Endothelial cell (in vitro differentiated cells): ENCODE measurements around the gene EHMT1. TPM values are rescaled to one million over a fixed set of nuclear protein-coding genes. Genes with fewer than 3 reads are reported as not detected.
A peak's percentile ranks its signal among the peaks of the same experiment; 100 is the strongest.

Source experiments
- DNase-seq: peaks from one replicate; pipeline ENCODE4 v3.0.0; 2021; ENCODE audit warnings: low spot score
- H3K27ac Mint-ChIP-seq: one replicate; pipeline ENCODE4 v1.8.0; 2021; ENCODE audit warnings: mixed read lengths, inconsistent platforms; ENCODE audit not compliant: unreplicated experiment
- H3K27me3 Mint-ChIP-seq: one replicate; pipeline ENCODE4 v1.8.0; 2021; ENCODE audit warnings: mild to moderate bottlenecking, moderate library complexity, mixed read lengths, inconsistent platforms; ENCODE audit not compliant: unreplicated experiment
- H3K36me3 Mint-ChIP-seq: one replicate; pipeline ENCODE4 v1.8.0; 2021; ENCODE audit warnings: mild to moderate bottlenecking, low read depth, mixed read lengths, inconsistent platforms; ENCODE audit not compliant: unreplicated experiment
- H3K4me1 Mint-ChIP-seq: one replicate; pipeline ENCODE4 v1.8.0; 2021; ENCODE audit warnings: mild to moderate bottlenecking, mixed read lengths, inconsistent platforms; ENCODE audit not compliant: unreplicated experiment
- H3K4me3 Mint-ChIP-seq: one replicate; pipeline ENCODE4 v1.8.0; 2021; ENCODE audit warnings: mild to moderate bottlenecking, mixed read lengths, inconsistent platforms; ENCODE audit not compliant: unreplicated experiment
- H3K9me3 Mint-ChIP-seq: one replicate; pipeline ENCODE4 v1.8.0; 2021; ENCODE audit warnings: mixed read lengths, inconsistent platforms; ENCODE audit not compliant: unreplicated experiment
- total RNA-seq: library from RNA; stranded (reverse); fragmentation: NEBNext Ultra II Directional; extraction: Animal tissue kit (Norgen Biotek cat#: 25700); gene quantifications from one replicate; pipeline ENCODE4 v1.2.1, GENCODE V29; 2021; ENCODE audit not compliant: unreplicated experiment
- TF ChIP-seq, protein P1 (sequence below): fragments of 200-600 bp; sonication (generic); IDR thresholded peaks from one replicate; pipeline ENCODE4 v1.5.0; 2021; ENCODE audit warnings: antibody characterized with exemption; ENCODE audit not compliant: unreplicated experiment

EHMT1 gene
- total RNA-seq, 1 donor from 2014 or later: 120 TPM

DNA sequence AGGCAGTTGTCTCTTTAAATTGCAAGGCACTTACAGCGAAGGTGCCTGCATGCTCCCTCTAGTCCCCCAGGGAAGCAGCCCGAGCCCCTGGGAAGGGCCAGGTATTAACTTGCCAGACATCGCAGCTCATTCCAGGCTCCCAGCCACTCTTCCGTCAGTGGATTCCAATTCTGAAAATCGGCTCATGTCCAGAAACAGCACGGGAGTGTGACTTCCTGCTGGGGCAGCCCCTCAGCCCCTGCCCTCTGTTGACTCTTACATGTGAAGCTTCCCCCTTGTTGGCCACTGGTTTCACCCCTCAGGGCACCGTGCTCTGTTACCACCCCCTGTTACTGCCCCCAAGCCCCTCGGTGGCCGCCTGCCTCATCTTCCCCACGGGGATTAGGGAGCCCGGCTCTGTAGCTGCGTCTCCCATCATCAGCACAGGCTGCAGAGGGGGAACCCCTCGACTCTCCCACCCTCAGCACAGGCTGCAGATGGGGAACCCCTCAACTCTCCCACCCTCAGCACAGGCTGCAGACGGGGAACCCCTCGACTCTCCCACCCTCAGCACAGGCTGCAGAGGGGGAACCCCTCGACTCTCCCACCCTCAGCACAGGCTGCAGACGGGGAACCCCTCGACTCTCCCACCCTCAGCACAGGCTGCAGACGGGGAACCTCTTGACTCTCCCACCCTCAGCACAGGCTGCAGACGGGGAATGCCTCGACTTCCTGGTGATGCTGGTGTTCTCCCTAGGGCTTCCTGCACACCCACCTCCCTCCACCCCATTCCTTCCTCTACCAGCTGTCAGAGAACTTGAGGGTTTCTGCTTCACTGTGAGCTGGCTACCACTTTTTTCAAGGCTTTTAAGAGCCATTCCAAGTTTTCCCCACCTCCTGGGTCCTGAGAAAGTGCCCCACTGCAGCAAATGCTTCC lies 247.7 kb downstream of the EHMT1 start:
- H3K4me3 Mint-ChIP-seq: no peak overlapping the region
- H3K9me3 Mint-ChIP-seq: no peaks in the 10 kb centered on the region
- no peaks in the 10 kb centered on the region for H3K27me3 Mint-ChIP-seq
- H3K27ac Mint-ChIP-seq: no peak overlapping the region
- no peak for DNase-seq
- H3K4me1 Mint-ChIP-seq: peaks cover 4% of the 10 kb centered on the region
- H3K36me3 Mint-ChIP-seq: no peaks in the 10 kb centered on the region
- TF ChIP-seq, protein P1, sequence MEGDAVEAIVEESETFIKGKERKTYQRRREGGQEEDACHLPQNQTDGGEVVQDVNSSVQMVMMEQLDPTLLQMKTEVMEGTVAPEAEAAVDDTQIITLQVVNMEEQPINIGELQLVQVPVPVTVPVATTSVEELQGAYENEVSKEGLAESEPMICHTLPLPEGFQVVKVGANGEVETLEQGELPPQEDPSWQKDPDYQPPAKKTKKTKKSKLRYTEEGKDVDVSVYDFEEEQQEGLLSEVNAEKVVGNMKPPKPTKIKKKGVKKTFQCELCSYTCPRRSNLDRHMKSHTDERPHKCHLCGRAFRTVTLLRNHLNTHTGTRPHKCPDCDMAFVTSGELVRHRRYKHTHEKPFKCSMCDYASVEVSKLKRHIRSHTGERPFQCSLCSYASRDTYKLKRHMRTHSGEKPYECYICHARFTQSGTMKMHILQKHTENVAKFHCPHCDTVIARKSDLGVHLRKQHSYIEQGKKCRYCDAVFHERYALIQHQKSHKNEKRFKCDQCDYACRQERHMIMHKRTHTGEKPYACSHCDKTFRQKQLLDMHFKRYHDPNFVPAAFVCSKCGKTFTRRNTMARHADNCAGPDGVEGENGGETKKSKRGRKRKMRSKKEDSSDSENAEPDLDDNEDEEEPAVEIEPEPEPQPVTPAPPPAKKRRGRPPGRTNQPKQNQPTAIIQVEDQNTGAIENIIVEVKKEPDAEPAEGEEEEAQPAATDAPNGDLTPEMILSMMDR: no peak

DNA sequence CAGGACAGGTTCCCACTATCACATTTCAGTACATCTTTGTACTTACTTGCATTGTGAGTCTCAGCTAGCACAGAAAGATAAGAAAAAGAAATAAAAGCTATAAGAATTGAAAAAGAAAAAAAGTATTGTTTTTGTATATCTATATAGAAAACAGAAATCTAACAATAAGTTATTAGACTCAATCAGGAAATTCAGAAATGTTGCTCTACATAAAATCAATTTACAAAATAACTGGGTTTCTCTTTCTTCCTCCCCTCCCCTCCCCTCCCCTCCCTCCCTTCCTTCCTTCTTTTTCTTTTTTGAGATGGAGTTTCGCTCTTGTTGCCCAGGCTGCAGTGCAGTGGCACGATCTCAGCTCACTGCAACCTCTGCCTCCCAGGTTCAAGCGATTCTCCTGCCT lies 251.6 kb downstream of the EHMT1 start:
- TF ChIP-seq, protein P1: no peak
- no peak for DNase-seq
- Mint-ChIP-seq H3K27ac (no peak overlapping the region), H3K9me3 (no peaks in the 10 kb centered on the region), H3K27me3 (peaks cover 6% of the 10 kb centered on the region), H3K4me3 (no peak overlapping the region), H3K4me1 (peaks cover 4% of the 10 kb centered on the region), H3K36me3 (no peaks in the 10 kb centered on the region)

DNA sequence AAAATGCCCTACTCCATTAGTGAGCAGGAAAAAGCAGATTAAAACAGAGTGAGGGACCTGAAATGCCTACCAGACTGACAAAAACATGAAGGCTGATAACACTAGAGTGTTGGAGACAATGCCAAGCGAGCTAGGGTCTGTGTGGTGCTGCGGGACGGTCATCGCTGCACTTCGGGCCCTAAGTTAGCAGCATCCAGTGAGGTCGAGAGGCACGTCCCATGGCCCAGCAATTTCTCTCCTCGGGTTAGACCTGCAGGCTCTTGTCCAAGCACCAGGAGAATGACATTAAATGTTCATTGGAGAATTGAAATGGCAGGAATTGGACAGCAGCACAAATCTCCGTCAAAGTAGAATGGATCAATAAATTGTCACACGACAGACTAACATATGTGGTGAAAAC lies 253.5 kb downstream of the EHMT1 start:
- Mint-ChIP-seq H3K36me3 (peaks cover 3% of the 10 kb centered on the region), H3K4me1 (peaks cover 2% of the 10 kb centered on the region), H3K27ac (no peak overlapping the region), H3K4me3 (no peak overlapping the region), H3K27me3 (peaks cover 13% of the 10 kb centered on the region), H3K9me3 (no peaks in the 10 kb centered on the region)
- DNase-seq: no peak
- TF ChIP-seq, protein P1: no peak

DNA sequence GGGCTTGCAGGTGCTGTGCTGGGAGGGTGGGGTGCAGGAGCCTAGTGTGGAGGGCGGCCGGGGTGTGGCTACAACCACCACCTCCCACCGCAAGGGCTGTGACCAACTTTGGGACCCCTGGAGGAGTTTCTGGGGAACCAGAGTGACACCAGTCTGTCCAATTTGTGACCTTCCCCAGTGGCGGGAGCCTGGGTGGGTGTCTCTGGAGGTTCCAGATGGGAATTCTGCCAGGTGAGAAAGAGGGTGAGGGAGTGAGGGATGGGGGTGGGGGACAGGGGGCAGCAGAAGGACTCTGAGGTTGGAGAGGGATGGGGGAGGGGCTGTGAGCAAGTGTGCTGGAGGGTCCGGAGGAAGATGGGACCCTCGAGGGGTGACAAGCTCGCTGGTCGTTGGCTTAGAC lies 254.6 kb downstream of the EHMT1 start:
- DNase-seq: no peak
- TF ChIP-seq, protein P1: no peak
- Mint-ChIP-seq H3K36me3 (peaks cover 3% of the 10 kb centered on the region), H3K4me1 (peaks cover 2% of the 10 kb centered on the region), H3K9me3 (no peaks in the 10 kb centered on the region), H3K4me3 (no peak overlapping the region), H3K27ac (no peak overlapping the region), H3K27me3 (peaks cover 13% of the 10 kb centered on the region)

DNA sequence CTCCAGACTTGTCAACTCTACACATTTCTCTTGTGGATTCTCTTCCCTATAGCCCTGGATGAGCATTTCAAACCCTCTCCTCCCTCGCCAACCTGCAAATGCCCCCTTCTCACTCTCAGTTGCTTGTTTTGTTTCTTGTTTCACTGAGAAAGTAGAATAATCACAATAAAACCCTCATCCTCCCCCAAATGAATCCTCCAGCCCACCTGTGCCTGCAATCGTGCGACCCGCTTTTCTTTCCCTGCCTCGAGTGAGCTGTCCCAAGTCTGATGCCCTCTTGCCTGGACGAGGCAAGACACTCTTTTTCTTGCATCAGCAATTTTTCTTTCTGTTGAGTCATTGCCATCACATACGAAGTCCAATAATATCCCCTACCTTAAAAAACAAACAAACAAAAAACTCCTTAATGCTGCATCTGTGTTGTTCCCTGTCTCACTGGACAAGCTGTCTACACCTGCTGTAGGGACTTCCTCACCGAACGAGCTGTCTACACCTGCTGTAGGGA lies 255.1 kb downstream of the EHMT1 start:
- no peak overlapping the region for H3K4me3 Mint-ChIP-seq
- no peaks in the 10 kb centered on the region for H3K9me3 Mint-ChIP-seq
- peaks cover 3% of the 10 kb centered on the region for H3K36me3 Mint-ChIP-seq
- TF ChIP-seq, protein P1: no peak
- peak overlapping the region; percentile 1 for H3K27ac Mint-ChIP-seq
- peaks cover 13% of the 10 kb centered on the region for H3K27me3 Mint-ChIP-seq
- H3K4me1 Mint-ChIP-seq: peaks cover 2% of the 10 kb centered on the region
- DNase-seq: no peak
